PC-3 (cell line): ENCODE data around the gene C12orf75. TPM values are rescaled to one million over a fixed set of nuclear protein-coding genes. Genes with fewer than 3 reads are reported as not detected.
"Not testable (repeated sequence)": the region's sequence is repeated elsewhere in the genome, so short reads cannot be mapped to it uniquely, and the experiment has no call there.

Experiments
- ATAC-seq: fragments of 200-7000 bp; cut with Tn5 transposase; 2 replicates; pipeline ENCODE4 v1.9.1; 2020; ENCODE audit warnings: mild to moderate bottlenecking, moderate library complexity
- BruUV-seq: library from RNA; stranded (reverse); fragments of 400-500 nt; replicated peaks from 2 replicates; lab custom pipeline; 2021; lab: Mats Ljungman, UMichigan
- CTCF ChIA-PET: fragments of 300-600 bp; sonication (Branson Sonifier 250); formaldehyde crosslinking; loops from one replicate; lab custom pipeline; 2022; ENCODE audit warnings: antibody characterized with exemption; lab: Charles Lee
- POLR2A ChIA-PET: fragments of 300-600 bp; sonication (Branson Sonifier 250); formaldehyde crosslinking; loops from one replicate; lab custom pipeline; 2022; ENCODE audit warnings: antibody characterized with exemption; ENCODE audit not compliant: unreplicated experiment; lab: Charles Lee
- DNase-seq: peaks from one replicate; pipeline ENCODE4 v3.0.0-alpha.2; 2015
- H2AFZ ChIP-seq: fragments of 300-600 bp; sonication (generic); 2 replicates; pipeline ENCODE4 v1.6.0; 2016; ENCODE audit warnings: antibody characterized with exemption, low read length
- H3F3A ChIP-seq: fragments of 300-600 bp; sonication (generic); one replicate; pipeline ENCODE4 v1.6.0; 2017; ENCODE audit warnings: antibody characterized with exemption, low read length, control low read depth, mild to moderate bottlenecking; ENCODE audit not compliant: unreplicated experiment
- H3K27ac ChIP-seq: fragments of 300-600 bp; sonication (generic); 2 replicates; pipeline ENCODE4 v1.5.1; 2016; ENCODE audit warnings: mild to moderate bottlenecking, low read length
- H3K27me3 ChIP-seq: fragments of 300-600 bp; sonication (generic); 2 replicates; pipeline ENCODE4 v1.6.1; 2016; ENCODE audit warnings: low read length, mixed read lengths
- H3K36me3 ChIP-seq: fragments of 300-600 bp; sonication (generic); 2 replicates; pipeline ENCODE4 v1.6.1; 2016; ENCODE audit warnings: low read depth, mixed run types, low read length, mixed read lengths
- H3K4me1 ChIP-seq: fragments of 300-600 bp; sonication (generic); 2 replicates; pipeline ENCODE4 v1.5.1; 2016; ENCODE audit warnings: low read length; ENCODE audit not compliant: insufficient read depth
- H3K4me2 ChIP-seq: fragments of 300-600 bp; sonication (generic); 2 replicates; pipeline ENCODE4 v1.6.0; 2016; ENCODE audit warnings: low read length
- H3K4me3 ChIP-seq: fragments of 300-600 bp; sonication (generic); 2 replicates; pipeline ENCODE4 v1.5.1; 2016; ENCODE audit warnings: mild to moderate bottlenecking, low read length, mixed read lengths
- H3K79me2 ChIP-seq: fragments of 300-600 bp; sonication (generic); 2 replicates; pipeline ENCODE4 v1.6.1; 2017; ENCODE audit warnings: low read length, mixed read lengths
- H3K9ac ChIP-seq: fragments of 300-600 bp; sonication (generic); 2 replicates; pipeline ENCODE4 v1.6.0; 2016; ENCODE audit warnings: mild to moderate bottlenecking, low read length
- H3K9me2 ChIP-seq: fragments of 300-600 bp; sonication (generic); replicated peaks from 2 replicates; pipeline ENCODE4 v1.6.1; 2016; ENCODE audit warnings: mixed run types, low read length, mixed read lengths
- H3K9me3 ChIP-seq: fragments of 300-600 bp; sonication (generic); 2 replicates; pipeline ENCODE4 v1.6.1; 2016; ENCODE audit warnings: low read length, mixed read lengths
- H4K20me1 ChIP-seq: fragments of 300-600 bp; sonication (generic); 2 replicates; pipeline ENCODE4 v1.6.1; 2016; ENCODE audit warnings: low read length, mixed read lengths
- EZH2 ChIP-seq: fragments of 300-600 bp; sonication (generic); IDR thresholded peaks from one replicate; pipeline ENCODE4 v1.6.1; 2017; ENCODE audit warnings: antibody characterized with exemption, mild to moderate bottlenecking, low read length; ENCODE audit not compliant: unreplicated experiment
- EZH2phosphoT487 ChIP-seq: fragments of 300-600 bp; sonication (generic); IDR thresholded peaks from 2 replicates; pipeline ENCODE4 v1.6.1; 2018; ENCODE audit warnings: mild to moderate bottlenecking, antibody characterized with exemption, low read length, borderline replicate concordance
- intact Hi-C: fragments of 100-400 bp; cut with micrococcal nuclease; formaldehyde crosslinking; loops from 2 replicates; pipeline ENCODE4 v1.9.0; 2023
- total RNA-seq: library from RNA; depleted of rRNA; stranded (reverse); fragments of >200 nt; gene quantifications from 2 replicates; pipeline ENCODE4 v1.2.3, GENCODE V29; 2014
- TF ChIP-seq, protein P1 (sequence below): fragments of 300-600 bp; sonication (generic); conservative IDR thresholded peaks from 2 replicates; pipeline ENCODE4 v1.5.1; 2017; ENCODE audit warnings: antibody characterized with exemption, low read depth, mild to moderate bottlenecking, low read length

The C12orf75 gene
- total RNA-seq, 1 experiment from 2014 or later, result 144 TPM

GRCh38 chr12:105330931-105331804 lies 677 bp downstream of the C12orf75 start:
- H3K9ac ChIP-seq, result peak overlapping the region; percentile 64
- DNase-seq, result peak; percentile 19
- no peaks in the 10 kb centered on the region for H3K27me3 ChIP-seq
- H3K4me2 ChIP-seq, result peak overlapping the region; percentile 79
- no peaks in the 10 kb centered on the region for H3K36me3 ChIP-seq
- peaks cover 46% of the 10 kb centered on the region for H3K4me1 ChIP-seq
- H4K20me1 ChIP-seq, result no peaks in the 10 kb centered on the region
- TF ChIP-seq EZH2phosphoT487 (no peak), EZH2 (no peak)
- TF ChIP-seq, protein P1, sequence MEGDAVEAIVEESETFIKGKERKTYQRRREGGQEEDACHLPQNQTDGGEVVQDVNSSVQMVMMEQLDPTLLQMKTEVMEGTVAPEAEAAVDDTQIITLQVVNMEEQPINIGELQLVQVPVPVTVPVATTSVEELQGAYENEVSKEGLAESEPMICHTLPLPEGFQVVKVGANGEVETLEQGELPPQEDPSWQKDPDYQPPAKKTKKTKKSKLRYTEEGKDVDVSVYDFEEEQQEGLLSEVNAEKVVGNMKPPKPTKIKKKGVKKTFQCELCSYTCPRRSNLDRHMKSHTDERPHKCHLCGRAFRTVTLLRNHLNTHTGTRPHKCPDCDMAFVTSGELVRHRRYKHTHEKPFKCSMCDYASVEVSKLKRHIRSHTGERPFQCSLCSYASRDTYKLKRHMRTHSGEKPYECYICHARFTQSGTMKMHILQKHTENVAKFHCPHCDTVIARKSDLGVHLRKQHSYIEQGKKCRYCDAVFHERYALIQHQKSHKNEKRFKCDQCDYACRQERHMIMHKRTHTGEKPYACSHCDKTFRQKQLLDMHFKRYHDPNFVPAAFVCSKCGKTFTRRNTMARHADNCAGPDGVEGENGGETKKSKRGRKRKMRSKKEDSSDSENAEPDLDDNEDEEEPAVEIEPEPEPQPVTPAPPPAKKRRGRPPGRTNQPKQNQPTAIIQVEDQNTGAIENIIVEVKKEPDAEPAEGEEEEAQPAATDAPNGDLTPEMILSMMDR, result no peak
- intact Hi-C loops, result loop anchor here (2.0 to 5.0 kb wide), 2 partner anchors 36 to 96 kb away; no protein-coding TSS in a partner anchor
- H3K9me3 ChIP-seq, result no peaks in the 10 kb centered on the region
- no peaks in the 10 kb centered on the region for H3K9me2 ChIP-seq
- peaks cover 53% of the 10 kb centered on the region for H3K79me2 ChIP-seq
- H2AFZ ChIP-seq, result peak overlapping the region; percentile 56
- no TSS peak for BruUV-seq
- no peaks in the 10 kb centered on the region for H3F3A ChIP-seq
- POLR2A ChIA-PET, result interaction anchor here (0.6 to 0.8 kb wide), 3 partner anchors 22 to 110 kb away, joined by 3 to 7 read pairs (median 6); no protein-coding TSS in a partner anchor
- H3K27ac ChIP-seq, result peak overlapping the region; percentile 35
- peak overlapping the region; percentile 86 for H3K4me3 ChIP-seq
- ATAC-seq, result peak; percentile 10
- CTCF ChIA-PET, result interaction anchor here (0.6 to 0.7 kb wide), 3 partner anchors 26 to 1053 kb away, joined by 3 to 8 read pairs (median 6); no protein-coding TSS in a partner anchor

DNA sequence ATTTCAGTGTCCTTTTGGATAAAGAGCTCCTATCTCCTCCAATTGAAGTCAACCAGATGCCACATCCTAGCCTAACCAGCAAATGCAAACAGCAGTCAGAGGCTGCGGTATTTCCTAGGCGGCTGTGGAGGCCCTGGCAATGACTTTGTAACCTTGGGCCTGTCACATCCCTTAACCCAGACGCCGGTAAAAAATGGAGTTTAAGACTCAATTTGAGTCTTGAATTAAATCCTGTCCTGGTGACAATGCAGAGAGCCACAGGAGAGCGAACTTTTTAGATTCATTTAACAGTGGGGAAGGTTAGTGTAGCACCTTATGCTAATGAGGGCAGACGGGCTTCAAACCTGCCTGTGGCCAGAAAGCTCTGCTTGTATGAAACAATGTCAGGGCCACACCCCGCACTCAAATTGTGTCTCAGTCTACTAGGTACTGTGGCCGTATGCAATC lies 1.3 kb downstream of the C12orf75 start:
- peaks cover 59% of the 10 kb centered on the region for H3K79me2 ChIP-seq
- ATAC-seq, result peak; percentile 32
- H3K27ac ChIP-seq, result peak overlapping the region; percentile 35

DNA sequence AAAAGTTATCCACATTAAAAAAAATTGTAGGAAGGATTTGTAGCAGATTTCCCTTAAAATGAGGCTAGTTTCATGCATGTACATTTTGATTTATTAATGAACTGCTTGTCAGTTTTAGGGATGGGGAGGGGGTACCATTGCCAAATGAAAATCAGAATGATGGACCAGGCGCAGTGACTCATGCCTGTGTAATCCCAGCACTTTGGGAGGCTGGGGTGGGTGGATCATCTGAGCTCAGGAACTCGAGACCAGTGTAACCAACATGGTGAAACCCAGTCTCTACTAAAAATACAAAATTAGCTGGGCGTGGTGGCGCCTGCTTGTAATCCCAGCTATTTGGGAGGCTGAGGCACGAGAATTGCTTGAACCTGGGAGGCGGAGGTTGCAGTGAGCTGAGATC lies 1.8 kb downstream of the C12orf75 start:
- H3K9me3 ChIP-seq, CTCF ChIA-PET, H3K27me3 ChIP-seq, H3F3A ChIP-seq, H4K20me1 ChIP-seq, H3K36me3 ChIP-seq, H3K9me2 ChIP-seq, BruUV-seq: not testable (repeated sequence)
- Histone ChIP-seq H3K9ac (peak overlapping the region; percentile 64; the same call in 1 of the 2 replicates), H3K27ac (peak overlapping the region; percentile 35), H2AFZ (peak overlapping the region; percentile 56), H3K79me2 (peaks cover 64% of the 10 kb centered on the region), H3K4me3 (peak overlapping the region; percentile 86), H3K4me1 (peaks cover 43% of the 10 kb centered on the region), H3K4me2 (peak overlapping the region; percentile 79)
- POLR2A ChIA-PET, result interaction anchor here (0.6 to 0.8 kb wide), 3 partner anchors 23 to 111 kb away, joined by 3 to 7 read pairs (median 6); no protein-coding TSS in a partner anchor
- DNase-seq, result peak; percentile 75
- peak; percentile 23; the same call in 1 of the 2 replicates for ATAC-seq
- intact Hi-C loops, result loop anchor here (5.0 kb wide), 1 partner anchor 35 kb away; no protein-coding TSS in a partner anchor

More for the DNA sequence above, 1.3 kb downstream of the C12orf75 start:
- Histone ChIP-seq H3K4me2 (peak overlapping the region; percentile 79), H3K27me3 (no peaks in the 10 kb centered on the region), H4K20me1 (no peaks in the 10 kb centered on the region), H3F3A (no peaks in the 10 kb centered on the region), H3K4me1 (peaks cover 47% of the 10 kb centered on the region), H3K36me3 (no peaks in the 10 kb centered on the region), H2AFZ (peak overlapping the region; percentile 56), H3K9ac (peak overlapping the region; percentile 64), H3K9me2 (no peaks in the 10 kb centered on the region), H3K4me3 (peak overlapping the region; percentile 86), H3K9me3 (no peaks in the 10 kb centered on the region)
- ChIA-PET POLR2A (interaction anchor here (0.6 to 0.8 kb wide), 3 partner anchors 23 to 111 kb away, joined by 3 to 7 read pairs (median 6); no protein-coding TSS in a partner anchor), CTCF (interaction anchor here (0.6 kb wide), 2 partner anchors 93 to 1053 kb away, joined by 3 to 8 read pairs; no protein-coding TSS in a partner anchor)
- intact Hi-C loops, result loop anchor here (2.0 to 5.0 kb wide), 2 partner anchors 35 to 97 kb away; no protein-coding TSS in a partner anchor
- TSS peak; percentile 53 for BruUV-seq
- peak; percentile 64 for DNase-seq
- TF ChIP-seq, protein P1, result no peak
